HG03354 (cell line): ENCODE data around the gene ABHD6.
"Not testable (repeated sequence)": the region's sequence is repeated elsewhere in the genome, so short reads cannot be mapped to it uniquely, and the experiment has no call there.

Experiments used
- ATAC-seq: cut with Tn5 transposase; IDR thresholded peaks from one replicate; pipeline ENCODE4 v1.9.1; 2021; ENCODE audit warnings: mild to moderate bottlenecking; ENCODE audit not compliant: unreplicated experiment, poor library complexity, severe bottlenecking

Gene ABHD6, protein sequence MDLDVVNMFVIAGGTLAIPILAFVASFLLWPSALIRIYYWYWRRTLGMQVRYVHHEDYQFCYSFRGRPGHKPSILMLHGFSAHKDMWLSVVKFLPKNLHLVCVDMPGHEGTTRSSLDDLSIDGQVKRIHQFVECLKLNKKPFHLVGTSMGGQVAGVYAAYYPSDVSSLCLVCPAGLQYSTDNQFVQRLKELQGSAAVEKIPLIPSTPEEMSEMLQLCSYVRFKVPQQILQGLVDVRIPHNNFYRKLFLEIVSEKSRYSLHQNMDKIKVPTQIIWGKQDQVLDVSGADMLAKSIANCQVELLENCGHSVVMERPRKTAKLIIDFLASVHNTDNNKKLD

GRCh38 chr3:58237238-58237940 is at the start of gene ABHD6:
Gene ABHD6, plus strand, starts transcription at chr3:58237792. Its CDS starts 18,795 bp downstream, at chr3:58256587.
- ATAC-seq: peak; percentile 80

DNA sequence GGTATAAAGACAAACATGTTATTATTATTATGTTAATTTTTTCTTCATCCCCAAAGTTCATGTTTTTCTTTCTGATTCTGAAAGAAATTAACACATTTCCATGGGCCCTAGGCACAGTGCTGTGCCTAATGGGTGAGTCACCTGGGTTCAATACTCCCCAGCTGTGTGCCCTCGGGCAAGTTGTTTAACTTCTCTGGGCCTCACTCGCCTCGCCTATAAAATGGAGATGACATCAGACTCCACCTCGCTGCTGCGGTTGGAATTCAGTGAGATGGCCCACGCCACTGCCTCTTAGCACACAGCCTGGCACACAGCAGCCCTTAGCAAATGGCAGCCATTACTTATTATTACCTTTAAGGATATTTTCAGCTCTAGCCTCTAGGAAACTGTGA is 49.4 kb upstream of the ABHD6 start:
- ATAC-seq: no peak

DNA sequence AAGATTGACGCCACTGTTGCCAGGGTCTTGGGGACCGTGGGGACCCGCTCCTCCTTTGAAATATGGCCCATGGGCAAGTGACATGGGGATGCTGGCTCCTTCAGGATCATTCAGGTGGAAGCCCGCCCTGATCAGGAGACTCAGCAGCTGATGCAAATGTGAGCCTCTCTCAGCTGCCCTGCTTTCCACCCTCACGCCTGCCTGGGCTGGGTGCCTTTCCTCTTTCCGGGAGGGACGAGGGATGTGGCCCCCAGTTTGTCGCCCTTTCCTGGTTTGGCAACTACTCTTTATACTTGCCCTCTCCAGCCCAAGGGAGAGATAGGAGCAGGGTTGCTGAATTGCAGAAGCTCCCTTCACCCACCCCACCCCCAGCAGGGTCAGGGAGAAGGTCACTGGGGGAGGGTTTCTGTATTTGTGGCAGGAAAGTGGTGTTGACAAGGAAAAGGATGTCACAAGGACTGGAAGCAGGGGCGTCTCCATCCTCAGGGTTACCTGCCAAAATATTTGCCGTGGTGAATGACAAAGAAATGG is 48.6 kb upstream of the ABHD6 start:
- ATAC-seq: no peak

DNA sequence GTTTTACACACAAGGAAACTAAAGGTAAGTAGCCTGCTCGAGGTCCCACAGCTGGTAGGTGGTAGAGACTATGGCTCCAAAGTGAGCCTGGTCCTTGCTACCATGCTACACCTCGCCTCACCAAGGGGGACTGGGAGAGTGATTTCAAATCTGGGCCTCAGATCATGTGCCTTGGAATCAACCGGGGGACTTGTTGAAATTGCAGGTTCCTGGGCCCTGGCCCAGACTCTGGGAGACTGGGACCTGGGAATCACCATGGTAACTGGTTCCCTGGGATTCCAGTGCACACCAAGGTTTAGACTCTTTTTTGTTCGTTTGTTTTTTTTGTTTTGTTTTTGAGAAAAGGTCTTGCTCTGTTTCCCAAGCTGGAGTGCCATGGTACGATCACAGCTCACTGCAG is 47.9 kb upstream of the ABHD6 start:
- ATAC-seq: no peak

DNA sequence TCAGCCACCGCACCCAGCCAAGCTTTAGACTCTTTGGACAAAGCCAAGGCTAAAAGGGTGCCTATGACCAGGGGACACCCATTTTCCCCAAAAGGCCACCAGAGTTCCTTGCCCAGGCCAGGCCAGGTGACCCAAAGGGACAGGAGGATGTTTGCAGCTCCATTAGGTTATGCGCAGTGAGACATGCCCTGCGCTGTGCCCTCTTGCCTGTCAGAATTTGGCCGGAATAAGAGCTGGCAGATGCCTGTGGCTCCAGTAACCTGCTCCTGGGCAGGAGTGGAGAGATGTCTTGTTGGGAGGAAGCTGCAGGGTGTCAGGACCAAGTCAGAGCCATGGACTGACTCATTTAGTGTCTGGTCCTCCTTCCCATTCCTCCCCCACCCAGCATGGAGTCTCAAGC is 47.3 kb upstream of the ABHD6 start:
- ATAC-seq: no peak

DNA sequence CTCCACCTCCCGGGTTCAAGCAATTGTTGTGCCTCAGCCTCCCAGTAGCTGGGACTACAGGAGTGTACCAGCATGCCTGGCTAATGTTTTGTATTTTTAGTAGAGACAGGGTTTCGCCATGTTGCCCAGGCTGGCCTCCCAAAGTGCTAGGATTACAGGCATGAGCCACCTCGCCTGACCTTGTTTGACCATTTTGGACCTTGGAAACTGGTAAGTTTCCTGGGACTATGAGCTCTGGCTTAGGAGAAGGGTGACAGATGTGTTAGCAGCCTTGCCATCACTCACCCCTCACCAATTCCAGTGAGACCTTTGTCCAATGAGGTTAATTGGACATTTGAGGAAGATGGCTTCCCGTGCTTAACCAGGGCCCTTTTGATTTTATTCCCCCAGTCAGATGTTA is 46.7 kb upstream of the ABHD6 start:
- no peak for ATAC-seq

- ATAC-seq: no peak
Observed at GRCh38 chr3:58191361-58191991, 46.1 kb upstream of the ABHD6 start.

GRCh38 chr3:58192069-58192468 is 45.5 kb upstream of the ABHD6 start:
- ATAC-seq: no peak

DNA sequence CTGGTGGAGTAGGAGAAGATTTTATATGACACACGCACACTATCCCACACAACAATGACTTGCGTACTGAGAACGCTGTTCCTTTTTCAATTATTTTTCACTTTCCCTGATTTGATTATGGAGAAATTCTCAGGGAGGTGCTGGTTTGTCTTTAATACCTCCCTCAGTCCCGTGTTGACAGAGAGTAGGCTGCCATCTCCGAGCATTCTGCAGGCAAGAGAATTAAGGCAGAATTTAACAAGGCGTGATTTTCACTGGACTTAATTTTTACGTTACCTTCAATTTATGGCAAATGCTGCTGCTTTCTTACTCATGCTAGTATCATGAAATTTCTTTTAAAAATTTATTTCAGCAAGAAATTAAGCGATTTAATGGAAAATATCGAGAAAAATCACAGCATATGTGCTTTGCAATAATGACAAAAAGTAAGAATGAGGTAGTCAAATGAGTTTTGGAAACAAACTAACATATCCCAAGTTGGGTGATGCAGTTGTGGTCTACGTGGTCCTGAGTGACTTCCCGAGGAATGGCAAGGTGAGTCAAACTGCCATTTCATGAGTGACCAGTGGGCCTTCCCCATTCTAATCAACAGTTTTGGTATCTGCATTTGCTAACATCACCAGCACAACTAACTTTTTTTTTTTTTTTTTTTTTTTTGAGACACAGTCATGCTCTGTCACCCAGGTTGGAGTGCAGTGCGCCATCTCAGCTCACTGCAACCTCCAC is 43.7 kb upstream of the ABHD6 start:
- no peak for ATAC-seq

GRCh38 chr3:58197588-58197987 is 40.0 kb upstream of the ABHD6 start:
- no peak for ATAC-seq

DNA sequence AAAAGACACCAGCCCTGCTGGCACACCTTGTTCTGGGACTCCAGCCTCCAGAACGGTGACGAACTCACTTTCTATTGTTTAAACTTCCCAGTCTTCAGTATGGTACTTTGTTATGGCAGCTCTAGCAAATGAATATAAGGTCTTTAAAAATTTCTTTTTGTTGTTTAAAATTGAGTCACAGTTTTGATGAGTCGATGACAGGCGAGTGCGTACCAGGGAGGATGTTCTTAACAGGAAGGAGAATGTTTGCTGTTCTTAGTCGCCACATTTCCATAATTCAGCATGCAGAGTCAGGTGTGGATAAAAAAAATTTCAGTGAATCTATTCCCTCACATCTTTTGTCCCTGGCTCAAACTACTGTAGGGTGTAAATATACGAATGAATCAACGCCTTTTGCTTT is 39.2 kb upstream of the ABHD6 start:
- ATAC-seq: no peak

DNA sequence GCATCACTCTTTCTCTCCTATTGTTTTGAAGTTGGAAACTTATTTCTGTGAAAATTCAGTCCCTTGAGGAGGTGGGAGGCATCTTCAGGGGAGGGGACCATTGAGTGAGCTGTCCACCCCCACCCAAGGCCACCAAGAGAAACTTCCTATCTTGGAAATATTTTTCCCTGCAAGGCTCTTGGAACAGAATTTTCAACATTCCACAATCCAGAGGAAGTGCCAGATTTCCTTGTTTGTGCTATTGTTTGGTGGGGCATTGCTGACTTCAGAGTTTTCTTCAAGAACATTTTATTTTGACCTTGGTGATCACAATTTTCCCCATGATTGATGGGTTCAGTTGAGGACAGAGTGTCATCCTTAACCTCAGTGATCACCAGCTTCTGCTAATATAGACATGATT is 38.8 kb upstream of the ABHD6 start:
- no peak for ATAC-seq

DNA sequence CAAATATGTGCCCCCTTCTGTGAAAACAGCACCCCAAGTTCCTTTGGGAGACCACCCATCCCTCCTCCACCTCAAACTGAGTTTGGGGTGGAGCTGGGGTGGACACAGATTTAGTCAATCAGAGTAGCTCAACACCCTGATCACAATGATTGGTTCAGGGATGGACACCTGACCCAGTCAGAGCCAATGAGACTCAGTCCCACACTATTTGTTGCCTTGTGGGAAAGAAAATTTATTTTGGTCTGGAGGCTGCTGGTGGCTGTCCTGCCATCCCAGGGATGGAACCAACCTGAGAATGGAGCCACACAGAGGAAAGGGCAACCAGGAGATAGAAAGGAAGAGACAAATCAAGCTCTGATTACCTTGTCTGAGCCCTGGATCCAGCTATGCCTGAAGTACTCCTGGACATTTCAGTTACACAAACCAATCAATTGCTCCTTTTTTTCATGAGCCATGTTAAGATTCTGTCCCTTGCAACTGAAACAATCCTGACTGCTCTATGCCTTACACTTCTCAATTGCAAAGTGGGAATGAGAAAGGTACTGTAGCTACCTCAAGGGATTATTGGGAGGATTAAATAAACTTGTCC is 37.4 kb upstream of the ABHD6 start:
- no peak for ATAC-seq

- ATAC-seq: no peak
Observed at GRCh38 chr3:58200846-58201355, 36.7 kb upstream of the ABHD6 start.

DNA sequence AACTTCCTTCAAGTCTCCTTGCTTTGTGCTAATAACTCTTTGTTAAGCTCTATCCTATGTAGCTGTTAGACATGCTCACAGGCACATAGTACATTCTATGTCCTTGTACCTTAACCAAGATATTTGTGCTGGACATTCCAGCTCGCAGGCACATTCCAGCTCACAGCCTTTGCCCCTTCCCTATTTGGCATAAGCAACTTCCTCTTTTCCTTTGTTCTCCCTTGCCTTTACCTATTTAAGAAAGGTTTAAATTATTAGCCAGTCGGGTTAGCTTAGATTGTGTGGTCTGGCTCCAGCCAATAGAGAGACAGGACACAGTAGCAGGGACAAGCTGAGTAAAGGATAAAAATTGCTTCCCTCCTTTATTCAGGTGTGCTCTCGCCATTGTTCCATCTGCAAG is 36.1 kb upstream of the ABHD6 start:
- ATAC-seq: not testable (repeated sequence)

DNA sequence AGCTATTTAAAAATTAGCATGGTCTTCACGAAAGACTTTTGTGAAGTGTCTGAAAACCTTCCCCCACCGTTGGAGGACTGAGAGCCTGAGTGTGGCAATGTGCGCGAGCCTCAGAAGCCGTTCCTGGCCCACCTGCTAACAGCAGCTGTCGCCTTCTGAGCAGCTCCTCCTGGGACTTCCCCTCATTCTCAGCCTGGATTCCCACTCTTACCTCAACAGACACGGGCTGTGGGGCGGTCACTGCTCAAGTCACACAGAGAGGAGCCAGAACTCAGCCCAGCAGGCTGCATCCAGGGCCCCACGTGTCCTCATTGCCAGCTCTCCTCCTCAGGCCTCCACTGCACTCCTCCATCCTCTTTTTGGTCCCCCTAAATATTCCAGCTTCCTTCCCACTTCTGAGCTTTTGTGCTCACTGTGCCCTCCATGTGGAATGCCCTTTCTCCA is 34.7 kb upstream of the ABHD6 start:
- peak; percentile 69 for ATAC-seq

- ATAC-seq: no peak
Observed at GRCh38 chr3:58203541-58203940, 34.1 kb upstream of the ABHD6 start.

DNA sequence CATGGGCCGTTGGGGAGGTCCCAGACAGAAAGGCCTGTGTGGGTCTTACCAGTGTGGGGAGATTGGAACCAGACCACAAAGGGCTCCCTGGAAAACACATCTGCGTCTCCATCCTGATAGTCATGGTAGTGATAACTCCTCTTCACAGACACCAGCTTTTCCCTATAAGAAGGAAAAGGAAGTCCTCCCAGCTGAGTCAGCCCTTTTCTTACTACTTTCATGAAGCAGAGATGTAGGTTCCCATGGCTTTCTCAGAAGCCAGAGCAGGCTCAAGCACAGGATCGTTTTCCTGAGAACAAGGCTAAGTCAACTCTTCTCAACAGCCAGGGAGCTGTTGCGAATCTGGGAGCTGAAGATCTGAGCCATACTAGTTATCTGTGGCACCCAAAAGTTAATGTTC is 32.9 kb upstream of the ABHD6 start:
- no peak for ATAC-seq

GRCh38 chr3:58205981-58206380 is 31.6 kb upstream of the ABHD6 start:
- no peak for ATAC-seq
